Activated T-helper 9 cell treated with anti-CD3 and anti-CD28 coated beads, Interleukin-2, amount 50 U/mL, for 16 hours (primary cell): ENCODE measurements around the gene FAM162A.
"Not testable (repeated sequence)": the region's sequence is repeated elsewhere in the genome, so short reads cannot be mapped to it uniquely, and the experiment has no call there.

ENCODE experiments used
- DNase-seq: peaks from one replicate; pipeline ENCODE4 v3.0.0-alpha.2; 2020; ENCODE audit warnings: low read depth

The FAM162A gene

DNA sequence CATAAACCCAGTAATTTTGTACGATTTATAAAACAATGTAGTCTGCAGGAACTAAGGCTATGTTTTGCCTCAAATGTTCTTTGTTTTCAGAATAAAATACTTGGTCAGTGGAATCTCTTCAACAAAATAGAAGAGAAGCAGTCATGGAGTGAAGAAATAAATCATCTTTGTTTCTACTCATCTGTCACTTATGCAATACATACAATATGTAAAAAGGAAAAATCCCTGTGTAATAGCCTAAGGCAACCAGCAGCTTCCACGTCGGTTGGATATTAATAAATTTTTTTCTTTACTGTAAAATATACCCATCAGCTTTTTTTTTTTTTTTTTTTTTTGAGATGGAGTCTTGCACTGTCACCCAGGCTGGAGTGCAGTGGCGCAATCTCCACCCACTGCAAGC, 37.1 kb downstream of the FAM162A start:
- DNase-seq: no peak

- no peak for DNase-seq
Observed at GRCh38 chr3:122421836-122422235, 37.9 kb downstream of the FAM162A start.

- no peak for DNase-seq
Observed at GRCh38 chr3:122427857-122428471, 44.0 kb downstream of the FAM162A start.

GRCh38 chr3:122430371-122430770, 46.4 kb downstream of the FAM162A start:
- no peak for DNase-seq

- no peak for DNase-seq
Observed at GRCh38 chr3:122435950-122436349, 52.0 kb downstream of the FAM162A start.

- no peak for DNase-seq
Observed at GRCh38 chr3:122443090-122443489, 59.1 kb downstream of the FAM162A start.

GRCh38 chr3:122443762-122444490, 59.9 kb downstream of the FAM162A start:
- DNase-seq: not testable (repeated sequence)

GRCh38 chr3:122444491-122444887, 60.5 kb downstream of the FAM162A start:
- not testable (repeated sequence) for DNase-seq

GRCh38 chr3:122448218-122448617, 64.2 kb downstream of the FAM162A start:
- DNase-seq: not testable (repeated sequence)

DNA sequence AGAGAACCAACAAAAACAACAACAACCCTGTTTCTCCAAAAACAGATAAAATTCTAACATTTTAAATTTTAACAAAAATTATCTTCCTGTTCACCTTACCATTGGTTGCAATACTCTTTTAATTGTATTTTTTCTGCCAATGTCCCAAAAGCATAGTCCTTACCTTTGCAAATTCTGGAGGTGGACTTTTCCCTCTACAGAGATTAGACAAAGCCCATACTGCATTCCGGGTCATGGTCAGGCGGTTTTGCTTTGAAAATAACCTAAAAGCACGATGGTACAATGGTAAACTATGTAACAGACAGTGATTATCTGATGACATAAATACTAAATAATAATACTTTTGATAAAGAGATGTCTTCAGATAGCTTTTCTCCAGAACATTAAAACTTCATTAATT, 67.4 kb downstream of the FAM162A start:
- no peak for DNase-seq

DNA sequence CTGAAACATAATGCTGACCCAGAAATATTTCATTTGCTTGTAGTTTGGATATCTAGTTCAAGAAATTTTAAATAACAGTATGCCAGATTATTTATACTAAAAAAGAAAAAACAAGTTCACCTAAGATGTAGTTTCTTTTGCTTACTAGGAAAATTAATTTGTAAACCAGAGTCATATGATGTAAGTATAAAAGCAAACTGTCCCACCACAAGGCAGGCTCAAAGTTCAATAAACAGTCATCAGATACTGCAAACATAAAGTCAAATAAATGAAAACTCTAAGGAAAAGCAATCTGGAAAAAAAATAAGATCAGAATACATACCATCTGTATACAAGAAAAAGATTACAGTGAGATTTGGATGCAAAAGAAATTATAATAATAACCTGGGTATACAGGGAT, 72.1 kb downstream of the FAM162A start:
- DNase-seq: no peak

DNA sequence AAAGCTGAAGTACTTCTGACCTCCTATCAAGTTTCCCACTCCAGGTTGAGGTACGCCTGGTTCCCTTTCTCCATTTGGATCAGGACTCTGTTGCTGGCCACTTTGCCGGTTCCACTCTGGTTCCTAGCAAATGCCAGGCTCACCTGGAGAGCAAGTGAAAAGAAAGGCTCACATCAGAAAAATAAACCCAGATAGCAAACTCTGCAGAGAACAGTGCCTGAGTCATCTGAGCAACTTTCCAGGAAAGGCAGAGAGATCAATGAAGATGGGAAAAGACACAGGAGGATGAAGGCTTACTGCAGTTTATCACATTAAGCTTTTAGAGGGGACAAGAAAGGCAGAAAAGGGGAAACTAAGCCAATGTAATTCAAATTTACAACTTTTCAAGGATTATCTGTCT, 73.7 kb downstream of the FAM162A start:
- DNase-seq: no peak

GRCh38 chr3:122458992-122459391, 75.0 kb downstream of the FAM162A start:
- DNase-seq: no peak

- DNase-seq: no peak
Observed at GRCh38 chr3:122461806-122462205, 77.8 kb downstream of the FAM162A start.
